SK-N-MC (cell line): ENCODE data around the gene BRWD1.

Experiments
- DNase-seq: peaks from one replicate; pipeline ENCODE4 v3.0.0-alpha.2; 2011; ENCODE audit warnings: low read depth, low spot score
- H3K27ac ChIP-seq: fragments of 200-600 bp; sonication (generic); 2 replicates; pipeline ENCODE4 v1.5.1; 2016; ENCODE audit warnings: mixed run types
- H3K36me3 ChIP-seq: fragments of 200-600 bp; sonication (generic); 2 replicates; pipeline ENCODE4 v1.6.1; 2017; ENCODE audit warnings: antibody characterized with exemption, low read length, mixed read lengths; ENCODE audit not compliant: insufficient read depth
- H3K4me3 ChIP-seq: fragments of 200-600 bp; sonication (generic); 2 replicates; pipeline ENCODE4 v1.5.1; 2016
- H3K9ac ChIP-seq: fragments of 200-600 bp; sonication (generic); 2 replicates; pipeline ENCODE4 v1.8.0; 2017; ENCODE audit warnings: mixed run types, mixed read lengths; ENCODE audit not compliant: insufficient read length
- H3K9me3 ChIP-seq: fragments of 200-600 bp; sonication (generic); 2 replicates; pipeline ENCODE4 v1.6.1; 2017; ENCODE audit warnings: low read depth, mild to moderate bottlenecking, antibody characterized with exemption, low read length, moderate library complexity, mixed read lengths
- EZH2 ChIP-seq: fragments of 200-600 bp; sonication (generic); IDR thresholded peaks from one replicate; pipeline ENCODE4 v1.6.1; 2017; ENCODE audit warnings: antibody characterized with exemption
- FOXP2 ChIP-seq: optimal IDR thresholded peaks from 2 replicates; pipeline ENCODE3; 2011; ENCODE audit warnings: mild to moderate bottlenecking, moderate library complexity; ENCODE audit not compliant: insufficient read depth; ENCODE audit errors: extremely low read length, control extremely low read depth
- POLR2AphosphoS5 ChIP-seq: IDR thresholded peaks from 2 replicates; pipeline ENCODE4 v1.6.1; 2012; ENCODE audit warnings: mild to moderate bottlenecking, low read depth, low read length, borderline replicate concordance

The BRWD1 gene

DNA sequence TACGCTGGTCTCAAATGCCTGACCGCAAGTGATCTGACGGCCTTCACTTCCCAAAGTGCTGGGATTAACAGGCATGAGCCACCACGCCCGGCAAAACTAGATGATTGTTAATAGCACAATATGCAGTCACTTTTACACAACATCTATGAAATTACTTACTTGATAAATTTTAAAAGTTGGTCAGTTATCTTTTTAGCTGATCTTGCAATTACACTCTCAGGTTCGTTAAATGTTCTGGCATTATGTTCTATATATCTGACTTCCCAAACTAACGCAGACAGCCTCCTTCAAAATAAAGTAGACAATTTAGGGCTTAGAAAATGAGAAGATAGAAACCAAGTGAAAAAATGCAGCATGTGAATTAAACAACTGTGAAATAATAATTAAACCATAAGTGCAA, 98.4 kb downstream of the BRWD1 start:
- H3K9me3 ChIP-seq: no peaks in the 10 kb centered on the region
- no peak for TF ChIP-seq POLR2AphosphoS5
- TF ChIP-seq EZH2: no peak
- no peak for TF ChIP-seq FOXP2
- no peak overlapping the region for H3K4me3 ChIP-seq
- peaks cover 61% of the 10 kb centered on the region for H3K36me3 ChIP-seq
- no peak for DNase-seq
- no peak overlapping the region for H3K9ac ChIP-seq
- H3K27ac ChIP-seq: no peak overlapping the region

- Histone ChIP-seq H3K27ac (peak overlapping the region; percentile 12; the same call in 1 of the 2 replicates), H3K9me3 (no peaks in the 10 kb centered on the region), H3K9ac (no peak overlapping the region), H3K36me3 (peaks cover 77% of the 10 kb centered on the region), H3K4me3 (no peak overlapping the region)
- no peak for DNase-seq
- no peak for TF ChIP-seq POLR2AphosphoS5
- no peak for TF ChIP-seq EZH2
- TF ChIP-seq FOXP2: no peak
Observed at GRCh38 chr21:39209334-39209688, 104.1 kb downstream of the BRWD1 start.

DNA sequence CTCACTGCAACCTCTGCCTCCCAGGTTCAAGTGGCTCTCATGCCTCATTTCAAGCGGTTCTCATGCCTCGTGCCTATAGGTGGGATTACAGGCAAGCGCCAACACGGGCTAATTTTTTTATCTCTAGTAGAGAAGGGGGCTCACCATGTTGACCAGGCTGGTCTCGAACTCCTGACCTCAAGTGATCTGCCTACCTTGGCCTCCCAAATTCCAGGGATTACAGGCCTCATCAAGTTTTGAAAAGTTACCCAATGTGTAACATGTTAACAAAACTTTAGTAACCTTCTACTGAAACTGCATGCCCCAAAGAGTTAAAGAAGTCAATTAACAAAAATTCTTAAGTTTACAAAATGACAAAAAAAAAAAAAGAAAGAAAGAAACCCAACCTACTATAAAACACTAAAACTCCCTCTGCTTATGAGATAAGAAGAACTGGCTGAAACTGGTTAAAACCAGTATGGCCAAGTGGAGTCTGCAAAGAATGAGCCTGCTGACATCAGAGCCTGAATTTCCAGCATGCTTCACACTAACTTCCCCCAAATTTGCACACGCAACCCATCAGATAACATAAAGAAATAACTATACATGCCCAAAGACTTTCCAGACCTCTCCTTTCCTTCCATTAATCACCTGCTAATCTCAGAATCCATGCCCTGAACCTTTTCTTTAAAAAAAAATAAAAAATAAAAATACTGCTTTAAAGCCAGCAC, 104.7 kb downstream of the BRWD1 start:
- DNase-seq: no peak
- Histone ChIP-seq H3K9ac (no peak overlapping the region), H3K36me3 (peaks cover 75% of the 10 kb centered on the region), H3K4me3 (no peak overlapping the region), H3K27ac (peak overlapping the region; percentile 12; the same call in 1 of the 2 replicates), H3K9me3 (no peaks in the 10 kb centered on the region)
- no peak for TF ChIP-seq EZH2
- TF ChIP-seq FOXP2: no peak
- no peak for TF ChIP-seq POLR2AphosphoS5

GRCh38 chr21:39204134-39204533, 109.3 kb downstream of the BRWD1 start:
- H3K9ac ChIP-seq: no peak overlapping the region
- peaks cover 73% of the 10 kb centered on the region for H3K36me3 ChIP-seq
- no peak for DNase-seq
- no peaks in the 10 kb centered on the region for H3K9me3 ChIP-seq
- TF ChIP-seq POLR2AphosphoS5: no peak
- TF ChIP-seq EZH2: no peak
- no peak overlapping the region for H3K4me3 ChIP-seq
- H3K27ac ChIP-seq: no peak overlapping the region

GRCh38 chr21:39198800-39199199, 114.6 kb downstream of the BRWD1 start:
- no peak overlapping the region for H3K9ac ChIP-seq
- peaks cover 78% of the 10 kb centered on the region for H3K36me3 ChIP-seq
- no peak overlapping the region for H3K27ac ChIP-seq
- TF ChIP-seq POLR2AphosphoS5 (no peak), EZH2 (no peak), FOXP2 (no peak)
- no peak overlapping the region for H3K4me3 ChIP-seq
- no peak for DNase-seq
- H3K9me3 ChIP-seq: no peaks in the 10 kb centered on the region

DNA sequence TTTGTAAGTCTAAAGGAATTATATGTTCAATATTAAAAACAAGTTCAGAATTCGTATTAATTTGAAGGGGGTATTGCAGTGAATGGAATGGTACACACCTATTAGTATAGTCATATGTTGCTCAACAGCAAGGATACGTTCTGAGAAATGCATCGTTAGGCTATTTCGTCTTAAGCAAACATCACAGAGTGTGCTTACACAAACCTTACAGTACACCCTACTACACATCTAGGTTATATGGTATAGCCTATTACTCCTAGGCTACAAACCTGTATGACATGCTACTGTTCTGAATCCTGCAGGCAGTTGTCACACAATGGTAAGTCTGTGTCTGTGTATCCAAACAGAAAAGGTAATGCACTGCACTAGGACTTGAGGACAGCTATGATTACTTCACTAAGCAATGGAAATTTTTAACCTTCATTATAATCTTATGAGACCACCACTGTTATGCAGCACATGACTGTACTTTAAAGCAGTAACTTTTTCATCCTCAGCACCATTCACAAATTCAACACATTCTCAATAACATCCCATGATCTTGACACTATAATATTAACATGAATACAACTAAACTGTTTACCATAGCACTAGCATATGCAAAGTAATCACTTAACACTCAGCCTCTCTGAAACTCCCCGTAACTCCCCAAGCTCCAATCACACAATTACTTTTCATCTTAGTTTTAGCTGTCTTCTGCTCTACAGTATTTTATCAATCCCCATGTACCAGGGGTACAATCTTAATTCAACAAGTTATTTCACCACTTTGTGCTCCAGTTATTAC, 115.8 kb downstream of the BRWD1 start:
- H3K36me3 ChIP-seq: peaks cover 70% of the 10 kb centered on the region
- no peak overlapping the region for H3K27ac ChIP-seq

DNA sequence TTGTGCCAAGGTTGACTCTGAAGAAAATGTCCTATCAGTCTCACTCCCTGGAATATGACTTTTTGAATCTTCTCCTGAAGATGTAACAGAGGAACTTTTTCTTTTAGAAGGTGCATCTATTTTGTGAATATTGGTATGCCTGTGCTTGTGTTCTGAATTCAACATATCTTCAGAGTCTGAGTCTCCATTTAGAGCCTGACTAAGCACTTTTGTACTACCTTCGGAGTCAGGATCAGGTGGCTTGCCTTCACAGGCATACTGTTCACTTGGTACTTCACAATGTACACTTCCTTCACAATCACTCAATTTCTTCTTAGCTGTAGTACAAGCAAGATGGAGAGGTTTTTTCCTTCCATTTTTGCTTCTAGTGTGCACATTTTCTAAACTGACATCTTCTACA, 116.6 kb downstream of the BRWD1 start:
- H3K36me3 ChIP-seq: peaks cover 63% of the 10 kb centered on the region
- H3K9ac ChIP-seq: no peak overlapping the region
- H3K4me3 ChIP-seq: no peak overlapping the region
- TF ChIP-seq FOXP2: no peak
- no peak for TF ChIP-seq EZH2
- no peak for TF ChIP-seq POLR2AphosphoS5
- H3K9me3 ChIP-seq: no peaks in the 10 kb centered on the region
- DNase-seq: no peak
- no peak overlapping the region for H3K27ac ChIP-seq

More for the DNA sequence above, 115.8 kb downstream of the BRWD1 start:
- TF ChIP-seq POLR2AphosphoS5 (no peak), FOXP2 (no peak), EZH2 (no peak)
- Histone ChIP-seq H3K9me3 (no peaks in the 10 kb centered on the region), H3K9ac (no peak overlapping the region), H3K4me3 (no peak overlapping the region)
- DNase-seq: no peak

GRCh38 chr21:39196310-39196709, 117.1 kb downstream of the BRWD1 start:
- no peak for DNase-seq
- Histone ChIP-seq H3K9ac (no peak overlapping the region), H3K4me3 (no peak overlapping the region), H3K36me3 (peaks cover 60% of the 10 kb centered on the region), H3K9me3 (no peaks in the 10 kb centered on the region), H3K27ac (no peak overlapping the region)
- TF ChIP-seq FOXP2 (no peak), POLR2AphosphoS5 (no peak), EZH2 (no peak)
